ENCODE results near the gene PKNOX2. TPM values are rescaled to one million over a fixed set of nuclear protein-coding genes. Genes with fewer than 3 reads are reported as not detected.

PKNOX2 gene
- total and polyA plus RNA-seq, 2 of the 4 experiments (the other 2 are of a cell fraction) = 0.72 to 2.3 TPM

DNA sequence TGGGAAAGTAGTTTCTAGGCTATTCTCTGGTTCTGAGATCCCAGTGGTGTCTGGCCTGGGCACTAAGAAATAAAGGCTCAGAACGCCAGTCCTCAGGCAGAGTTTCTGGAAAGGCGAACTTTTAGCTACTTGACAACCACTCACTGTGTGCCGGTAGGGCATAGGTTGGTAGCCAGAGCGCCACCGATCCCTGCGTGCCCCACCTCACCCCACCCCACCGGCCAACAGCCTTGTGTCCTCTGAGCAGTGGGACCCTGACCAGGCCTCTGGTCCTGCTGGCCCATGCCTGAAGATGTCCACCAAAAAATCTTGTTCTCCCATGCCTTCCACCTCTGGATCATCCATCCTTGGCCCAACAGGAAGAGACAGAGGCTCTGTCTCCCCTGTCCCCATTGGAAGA, 213.5 kb downstream of the PKNOX2 start:
- Histone ChIP-seq H2BK120ac (ENCODE audit: low read depth, low read length) (no peak overlapping the region), H3K27ac (ENCODE audit: insufficient read depth, low read length) (no peak overlapping the region), H4K8ac (ENCODE audit: low read depth in 2 of 2, low read length in 2 of 2) (no peak overlapping the region), H3K4ac (ENCODE audit: low read depth, low read length) (no peak overlapping the region), H3K9me3 (ENCODE audit: control insufficient read depth, insufficient read depth, low read length) (no peaks in the 10 kb centered on the region), H2BK20ac (ENCODE audit: low read depth, low read length) (no peak overlapping the region), H3K9ac (ENCODE audit: low read depth, low read length) (no peak overlapping the region), H4K91ac (ENCODE audit: insufficient read depth, low read depth, low read length) (no peak overlapping the region), H3K36me3 (ENCODE audit: control insufficient read depth, insufficient read depth, low read length) (no peaks in the 10 kb centered on the region), H4K20me1 (ENCODE audit: insufficient read depth, low read length) (no peaks in the 10 kb centered on the region), H3K4me1 (ENCODE audit: control insufficient read depth, insufficient read depth, low read length) (peaks cover 6% of the 10 kb centered on the region; the same call in 1 of the 2 replicates), H3K56ac (ENCODE audit: extremely low read depth, insufficient read depth, low read length) (no peak overlapping the region), H2AK5ac (ENCODE audit: low read depth, low read length) (no peak overlapping the region), H3K9me1 (ENCODE audit: insufficient read depth, low read length) (peaks cover 7% of the 10 kb centered on the region; the same call in 1 of the 2 replicates), H2AFZ (replicated peaks; ENCODE audit: low read length, poor library complexity) (no peak overlapping the region), H3K4me3 (ENCODE audit: insufficient read depth, low read depth, low read length) (no peak overlapping the region), H3K79me1 (ENCODE audit: low read depth in 1 of 2, low read length in 2 of 2) (no peaks in the 10 kb centered on the region), H3K4me2 (ENCODE audit: low read depth, low read length) (no peak overlapping the region), H3K27me3 (ENCODE audit: control insufficient read depth, insufficient read depth, low read length) (peaks cover 6% of the 10 kb centered on the region; the same call in 1 of the 2 replicates), H3K18ac (ENCODE audit: low read depth, low read length) (no peak overlapping the region), H3K14ac (replicated peaks; ENCODE audit: low read depth, low read length) (no peak overlapping the region), H2BK5ac (ENCODE audit: low read depth, low read length, poor library complexity, severe bottlenecking) (no peak overlapping the region), H2AK9ac (replicated peaks; ENCODE audit: low read depth, low read length, poor library complexity) (no peak overlapping the region), H4K5ac (ENCODE audit: low read depth, low read length) (no peak overlapping the region), H2BK15ac (ENCODE audit: low read depth, low read length) (no peak overlapping the region), H3K23ac (ENCODE audit: low read depth, low read length) (no peak overlapping the region)
- no peak for ATAC-seq (ENCODE audit: low read depth)
- in situ Hi-C loops (cut with MboI; ENCODE audit: low sequenced_read_pairs) = no loop called here
- TF ChIP-seq POLR2A (IDR thresholded peaks at IDR 0.05; ENCODE audit: low read depth, low read length) (no peak), CEBPB (IDR thresholded peaks at IDR 0.05; ENCODE audit: low read depth, low read length) (no peak), MXI1 (IDR thresholded peaks at IDR 0.05; ENCODE audit: borderline replicate concordance, low read depth, low read length) (no peak), BHLHE40 (IDR thresholded peaks at IDR 0.05; ENCODE audit: low read depth, low read length) (no peak), FOS (IDR thresholded peaks at IDR 0.05; ENCODE audit: low read depth, low read length) (no peak), MAZ (IDR thresholded peaks at IDR 0.05; ENCODE audit: borderline replicate concordance, low read depth, low read length) (no peak), MAFK (IDR thresholded peaks at IDR 0.05; ENCODE audit: low read depth, low read length) (no peak), RFX5 (IDR thresholded peaks at IDR 0.05; ENCODE audit: low read depth, low read length) (no peak), SMC3 (IDR thresholded peaks at IDR 0.05; ENCODE audit: low read depth, low read length) (no peak), RAD21 (IDR thresholded peaks at IDR 0.05; ENCODE audit: low read length) (no peak), RCOR1 (IDR thresholded peaks at IDR 0.05; ENCODE audit: insufficient replicate concordance, low read length) (no peak), NFE2L2 (IDR thresholded peaks at IDR 0.05; ENCODE audit: low read depth, low read length) (no peak), CHD1 (IDR thresholded peaks at IDR 0.05; ENCODE audit: low read depth, low read length) (no peak)
- TF ChIP-seq, protein P1, sequence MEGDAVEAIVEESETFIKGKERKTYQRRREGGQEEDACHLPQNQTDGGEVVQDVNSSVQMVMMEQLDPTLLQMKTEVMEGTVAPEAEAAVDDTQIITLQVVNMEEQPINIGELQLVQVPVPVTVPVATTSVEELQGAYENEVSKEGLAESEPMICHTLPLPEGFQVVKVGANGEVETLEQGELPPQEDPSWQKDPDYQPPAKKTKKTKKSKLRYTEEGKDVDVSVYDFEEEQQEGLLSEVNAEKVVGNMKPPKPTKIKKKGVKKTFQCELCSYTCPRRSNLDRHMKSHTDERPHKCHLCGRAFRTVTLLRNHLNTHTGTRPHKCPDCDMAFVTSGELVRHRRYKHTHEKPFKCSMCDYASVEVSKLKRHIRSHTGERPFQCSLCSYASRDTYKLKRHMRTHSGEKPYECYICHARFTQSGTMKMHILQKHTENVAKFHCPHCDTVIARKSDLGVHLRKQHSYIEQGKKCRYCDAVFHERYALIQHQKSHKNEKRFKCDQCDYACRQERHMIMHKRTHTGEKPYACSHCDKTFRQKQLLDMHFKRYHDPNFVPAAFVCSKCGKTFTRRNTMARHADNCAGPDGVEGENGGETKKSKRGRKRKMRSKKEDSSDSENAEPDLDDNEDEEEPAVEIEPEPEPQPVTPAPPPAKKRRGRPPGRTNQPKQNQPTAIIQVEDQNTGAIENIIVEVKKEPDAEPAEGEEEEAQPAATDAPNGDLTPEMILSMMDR (conservative IDR thresholded peaks at IDR 0.05; ENCODE audit: low read depth, low read length) = no peak
- TF ChIP-seq, protein P2, sequence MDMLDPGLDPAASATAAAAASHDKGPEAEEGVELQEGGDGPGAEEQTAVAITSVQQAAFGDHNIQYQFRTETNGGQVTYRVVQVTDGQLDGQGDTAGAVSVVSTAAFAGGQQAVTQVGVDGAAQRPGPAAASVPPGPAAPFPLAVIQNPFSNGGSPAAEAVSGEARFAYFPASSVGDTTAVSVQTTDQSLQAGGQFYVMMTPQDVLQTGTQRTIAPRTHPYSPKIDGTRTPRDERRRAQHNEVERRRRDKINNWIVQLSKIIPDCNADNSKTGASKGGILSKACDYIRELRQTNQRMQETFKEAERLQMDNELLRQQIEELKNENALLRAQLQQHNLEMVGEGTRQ (IDR thresholded peaks at IDR 0.05; ENCODE audit: low read depth, low read length) = no peak
- TF ChIP-seq, protein P3, sequence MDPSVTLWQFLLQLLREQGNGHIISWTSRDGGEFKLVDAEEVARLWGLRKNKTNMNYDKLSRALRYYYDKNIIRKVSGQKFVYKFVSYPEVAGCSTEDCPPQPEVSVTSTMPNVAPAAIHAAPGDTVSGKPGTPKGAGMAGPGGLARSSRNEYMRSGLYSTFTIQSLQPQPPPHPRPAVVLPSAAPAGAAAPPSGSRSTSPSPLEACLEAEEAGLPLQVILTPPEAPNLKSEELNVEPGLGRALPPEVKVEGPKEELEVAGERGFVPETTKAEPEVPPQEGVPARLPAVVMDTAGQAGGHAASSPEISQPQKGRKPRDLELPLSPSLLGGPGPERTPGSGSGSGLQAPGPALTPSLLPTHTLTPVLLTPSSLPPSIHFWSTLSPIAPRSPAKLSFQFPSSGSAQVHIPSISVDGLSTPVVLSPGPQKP (IDR thresholded peaks at IDR 0.05; ENCODE audit: borderline replicate concordance, low read depth, low read length) = no peak
- ChIA-PET CTCF (no interaction called here), POLR2A (ENCODE audit: unreplicated experiment) (no interaction called here)
- dilution Hi-C loops (cut with HindIII; ENCODE audit: low sequenced_read_pairs, unreplicated experiment) = no loop called here
- intact Hi-C loops (cut with micrococcal nuclease) = no loop called here
- DNase-seq = no peak
- WGBS, 2 experiments (ENCODE audit: extremely low coverage in 2 of 2, insufficient read length in 1 of 2) = 96% methylated on average over 4 of the region's 7 CpGs; no CpG with 5 or more reads in 1 of the 2 experiments
- no TSS peak for BruUV-seq (replicated peaks)

All from IMR-90 (cell line).